Measurements from ENCODE around the gene CTNNA2.
A peak's percentile ranks its signal among the peaks of the same experiment; 100 is the strongest.

Gene CTNNA2

DNA sequence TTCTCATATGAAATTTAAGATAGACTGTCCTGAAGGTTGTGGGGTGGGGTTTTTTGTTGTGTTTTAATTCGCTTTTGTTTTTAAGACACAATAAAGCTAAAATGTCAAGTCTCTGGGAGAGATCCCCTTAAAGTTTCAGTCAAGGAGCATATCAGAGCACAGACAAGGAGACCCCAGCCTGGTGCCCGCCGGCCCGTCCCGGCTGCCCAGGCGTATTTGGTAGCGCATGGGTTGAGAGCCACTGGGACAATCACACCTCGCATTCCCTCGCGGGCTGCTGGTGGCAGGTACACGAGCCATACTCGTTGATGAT lies 789.1 kb downstream of the CTNNA2 start:
- DNase-seq, result no peak

DNA sequence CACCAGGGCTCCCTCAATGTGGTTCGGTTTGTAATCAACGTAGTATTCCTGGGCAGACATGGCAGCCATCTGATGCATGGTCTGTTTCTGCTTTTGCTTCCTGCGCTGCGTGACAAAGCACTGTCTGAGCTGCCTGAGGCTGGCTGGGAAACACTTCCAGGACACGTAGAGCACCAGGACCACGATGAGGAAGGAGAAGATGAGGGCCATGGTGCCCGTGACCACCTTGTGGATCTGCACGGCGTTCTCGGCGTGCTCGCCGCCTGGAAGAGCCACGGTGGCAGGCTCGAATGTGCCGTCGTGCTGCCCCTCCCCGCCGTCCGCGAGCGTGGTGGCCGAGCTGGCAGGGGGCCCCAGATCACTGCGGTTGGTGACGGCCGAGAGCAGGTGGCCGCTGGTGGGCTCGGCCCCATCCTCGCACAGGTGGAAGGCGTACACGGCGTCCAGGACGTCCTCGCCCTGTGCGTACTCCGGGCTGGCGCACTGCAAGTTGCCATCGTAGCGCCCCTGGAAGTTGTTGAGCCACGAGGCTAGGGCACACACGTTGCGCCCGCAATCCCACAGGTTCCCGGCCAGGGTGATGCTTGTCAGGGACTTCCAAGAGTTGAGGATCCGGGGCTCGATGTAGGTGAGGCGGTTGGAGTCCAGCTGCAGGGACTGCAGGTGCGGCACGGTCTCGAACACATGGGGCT lies 789.6 kb downstream of the CTNNA2 start:
- no peak for DNase-seq

DNA sequence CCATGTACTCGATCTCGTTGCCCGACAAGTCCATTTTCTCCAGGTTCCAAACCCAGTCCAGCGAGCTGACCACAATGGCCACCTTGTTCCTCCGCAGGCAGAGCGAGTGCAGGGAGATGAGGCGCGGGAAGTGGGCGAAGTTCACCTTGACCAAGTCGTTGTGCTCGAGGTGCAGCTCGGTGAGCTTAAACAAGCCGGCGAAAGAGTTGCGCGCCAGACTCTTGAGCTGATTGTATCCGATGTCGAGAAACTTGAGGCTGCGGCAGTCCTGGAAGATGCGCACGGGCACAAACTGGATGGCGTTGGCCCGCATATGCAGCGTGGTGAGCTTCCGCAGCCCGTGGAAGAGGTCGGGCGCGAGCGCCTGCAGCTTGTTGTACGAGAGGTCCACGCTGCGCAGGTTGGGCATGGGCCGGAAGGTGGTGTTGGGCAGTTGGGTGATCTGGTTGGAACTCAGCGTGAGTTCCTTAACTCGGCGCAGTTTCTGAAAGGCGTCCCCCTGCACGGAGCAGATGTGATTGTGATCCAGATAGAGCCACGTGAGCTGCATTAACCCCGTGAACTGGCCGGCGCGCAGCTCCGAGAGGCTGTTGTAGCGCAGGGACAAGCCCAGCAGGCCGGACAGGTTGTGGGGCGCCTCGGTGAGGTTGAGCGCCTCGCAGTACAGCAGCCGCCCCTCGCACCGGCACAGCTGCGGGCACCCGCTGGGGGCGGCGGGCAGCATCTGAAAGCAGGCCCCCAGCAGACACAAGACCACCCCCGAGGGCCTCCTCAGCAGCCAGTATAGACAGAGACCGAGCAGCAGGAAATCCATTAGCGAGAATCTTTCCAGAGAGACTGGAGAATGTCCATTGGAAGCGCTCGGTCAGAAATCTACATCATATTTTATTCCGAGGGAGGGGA lies 790.4 kb downstream of the CTNNA2 start:
- DNase-seq, result no peak

DNA sequence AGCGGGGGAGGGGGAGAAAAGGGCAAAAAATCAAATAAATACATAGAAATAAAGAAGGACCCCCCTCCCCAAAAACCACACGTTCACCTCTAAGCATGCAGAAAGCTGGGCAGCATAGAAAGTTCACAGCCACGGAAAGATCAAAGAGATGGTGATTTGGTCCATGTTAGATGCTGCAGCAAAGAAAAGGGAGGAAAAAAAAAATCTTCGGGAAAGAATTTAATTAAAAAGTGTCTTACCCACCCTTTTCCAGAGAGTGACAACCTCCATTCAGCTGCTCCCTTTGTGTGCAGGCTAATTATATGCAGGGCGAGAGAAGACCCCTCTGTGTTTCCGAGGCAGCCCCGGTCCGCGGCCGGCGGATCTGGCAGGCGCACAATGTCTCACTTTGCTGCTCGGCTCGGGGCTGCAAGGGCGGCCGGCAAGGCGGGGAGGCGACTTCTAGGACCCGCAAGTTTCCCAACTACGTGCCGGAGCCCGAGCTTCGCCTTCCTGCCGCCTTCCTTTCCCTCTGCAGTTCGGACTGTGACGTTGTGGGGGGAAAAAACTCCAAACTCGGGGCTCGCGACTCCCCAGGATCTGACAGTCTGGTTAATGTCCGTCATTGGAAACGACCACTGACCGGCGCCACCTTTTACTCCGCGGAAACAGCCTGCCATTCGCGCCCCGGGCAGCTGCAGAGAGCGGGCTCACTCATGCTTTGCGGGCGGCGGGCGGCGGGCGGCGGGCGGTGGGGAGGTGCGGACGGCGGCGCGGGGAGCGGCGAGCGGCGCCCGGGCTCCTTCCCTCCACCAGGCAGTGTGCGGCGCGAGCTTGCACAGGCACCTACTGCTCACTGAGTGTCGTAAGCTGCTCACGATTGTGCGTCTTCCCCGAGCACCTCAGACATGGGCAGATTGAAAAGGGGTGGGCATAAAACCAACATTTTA lies 791.3 kb downstream of the CTNNA2 start, which contains the start of gene LRRTM1:
Gene LRRTM1, minus strand, starts transcription at position 844 of the 929 bp plus-strand sequence. CDS start 933 bp downstream, outside the sequence.
- peak; percentile 21 to 52 for DNase-seq

DNA sequence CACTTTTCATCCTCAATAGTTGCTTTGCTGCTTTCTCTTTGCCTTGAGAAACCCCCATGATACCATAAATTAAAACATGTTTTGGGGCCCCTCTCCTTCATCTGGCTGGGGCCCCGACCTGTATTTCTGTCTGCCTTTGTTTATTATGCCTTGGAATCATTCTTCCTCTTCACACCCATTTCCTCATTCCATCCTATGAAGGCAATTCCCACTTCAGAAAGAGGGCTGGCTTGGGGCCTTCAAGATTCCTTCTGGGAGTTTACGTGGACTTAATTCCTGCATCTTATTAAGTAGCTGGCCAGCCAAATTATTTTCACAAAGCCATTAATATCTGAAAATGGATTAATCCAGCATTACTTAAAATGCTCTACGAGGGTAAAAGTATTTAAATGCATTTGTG lies 798.5 kb downstream of the CTNNA2 start:
- DNase-seq, result no peak

DNA sequence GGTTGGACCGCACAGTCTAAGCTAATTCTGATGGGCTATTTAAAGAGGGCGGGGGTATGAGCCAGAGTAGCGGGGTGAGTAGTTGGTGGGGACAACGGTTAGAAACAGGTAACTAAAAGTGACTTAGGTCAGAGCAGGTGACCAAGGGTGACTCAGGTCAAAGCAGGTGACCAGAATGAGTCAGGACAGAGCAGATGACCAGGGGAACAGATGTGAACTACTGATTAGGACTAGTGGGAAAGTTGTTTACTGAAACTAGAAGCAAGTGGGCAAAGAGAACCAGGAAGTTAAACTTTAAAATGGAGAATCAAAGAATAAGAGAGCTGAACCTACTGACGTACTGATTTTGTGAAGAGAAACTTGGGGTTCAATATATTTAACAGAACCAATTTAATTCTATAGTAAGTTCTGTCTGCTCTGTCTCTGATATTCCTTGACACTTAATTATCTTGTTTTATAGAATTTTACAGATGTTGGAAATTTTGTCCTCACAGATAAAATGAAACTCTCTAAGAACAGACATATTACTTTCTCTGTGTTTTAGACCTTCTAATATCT lies 799.5 kb downstream of the CTNNA2 start:
- DNase-seq, result no peak

DNA sequence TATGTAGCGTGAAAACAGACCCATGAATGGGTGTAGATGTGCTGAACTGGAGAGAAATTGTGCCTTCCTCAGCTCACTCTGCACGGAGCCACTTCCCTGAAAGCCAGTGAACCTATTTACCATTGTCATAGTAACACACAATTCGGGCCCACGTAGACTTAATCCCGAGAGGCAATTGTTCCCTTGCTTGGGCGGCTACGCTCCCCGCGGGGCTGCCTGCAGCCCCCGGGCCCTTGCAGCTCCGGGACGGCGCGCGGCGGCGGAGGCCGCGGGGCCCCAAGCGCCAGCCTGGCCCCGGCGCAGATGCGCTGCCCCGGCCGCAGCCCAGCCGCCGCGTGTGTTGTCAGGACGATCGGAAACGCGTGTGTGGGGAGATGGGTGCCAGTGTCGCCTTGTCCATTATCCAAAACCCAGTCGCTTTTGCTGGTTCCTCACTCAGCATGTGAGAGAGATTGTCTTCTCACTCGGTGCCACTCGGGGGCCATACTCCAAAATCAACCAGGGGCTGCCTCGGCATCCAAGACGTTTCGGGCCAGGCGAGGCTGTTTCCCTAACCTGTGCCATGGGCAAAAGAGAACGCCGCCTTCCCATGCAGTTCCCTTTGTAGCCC lies 809.6 kb downstream of the CTNNA2 start:
- no peak for DNase-seq

DNA sequence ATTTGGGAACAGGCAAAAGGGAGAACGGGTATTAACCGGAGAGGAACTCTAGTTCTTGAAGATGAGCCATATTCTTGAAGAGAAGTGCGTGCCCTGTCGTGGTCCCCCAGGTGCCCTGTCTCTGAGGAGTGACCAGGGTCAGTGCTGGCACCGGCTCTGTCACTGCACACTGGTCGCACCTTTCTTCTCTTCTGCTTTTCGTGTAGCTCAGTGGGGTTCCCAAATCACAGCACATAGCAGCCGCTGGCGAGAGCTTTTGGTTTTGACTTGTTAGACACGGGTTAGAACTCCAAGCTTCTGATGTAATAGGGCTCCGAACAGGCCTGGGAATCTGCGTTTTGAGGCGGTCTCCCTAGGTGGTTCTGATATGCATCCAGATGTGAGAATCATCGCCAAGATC lies 810.1 kb downstream of the CTNNA2 start:
- no peak for DNase-seq

DNA sequence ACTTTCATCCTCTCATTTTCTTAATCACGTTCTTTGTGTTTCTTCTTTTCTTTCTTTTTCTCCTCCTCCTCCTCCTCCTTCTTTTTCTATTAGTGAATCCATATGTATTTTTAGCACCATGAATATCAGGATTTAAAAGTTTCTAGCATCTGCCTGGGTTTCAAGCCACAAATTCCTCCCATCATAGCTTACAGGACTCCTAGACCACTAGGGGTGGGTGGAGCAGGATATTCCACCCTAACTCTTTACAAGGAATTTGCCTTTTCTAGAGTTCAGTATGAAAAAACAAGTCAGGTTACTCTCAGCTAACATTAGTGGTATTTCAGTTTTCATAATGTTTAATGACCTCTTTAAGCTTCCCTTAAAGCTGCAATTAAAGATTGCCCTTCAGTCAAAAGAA lies 810.8 kb downstream of the CTNNA2 start:
- DNase-seq, result no peak

DNA sequence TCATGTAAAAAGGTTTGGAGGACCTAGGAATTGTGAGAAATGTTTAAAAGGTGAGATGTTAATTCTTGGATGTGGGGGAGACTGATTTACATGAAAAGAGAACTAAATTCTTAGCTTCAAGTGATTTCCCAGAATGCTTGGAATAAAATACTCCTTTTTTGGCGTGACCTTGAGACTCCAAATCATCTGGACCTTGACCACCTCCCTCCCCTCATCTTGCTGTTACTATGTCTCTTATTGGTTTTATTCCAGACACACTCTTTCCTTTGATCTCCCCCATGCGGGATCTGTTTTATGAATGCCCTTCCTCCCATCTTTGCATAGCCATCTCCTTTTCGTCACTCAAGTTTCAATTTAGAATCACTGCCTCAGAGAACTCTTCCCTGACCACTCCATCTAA lies 811.7 kb downstream of the CTNNA2 start:
- no peak for DNase-seq

DNA sequence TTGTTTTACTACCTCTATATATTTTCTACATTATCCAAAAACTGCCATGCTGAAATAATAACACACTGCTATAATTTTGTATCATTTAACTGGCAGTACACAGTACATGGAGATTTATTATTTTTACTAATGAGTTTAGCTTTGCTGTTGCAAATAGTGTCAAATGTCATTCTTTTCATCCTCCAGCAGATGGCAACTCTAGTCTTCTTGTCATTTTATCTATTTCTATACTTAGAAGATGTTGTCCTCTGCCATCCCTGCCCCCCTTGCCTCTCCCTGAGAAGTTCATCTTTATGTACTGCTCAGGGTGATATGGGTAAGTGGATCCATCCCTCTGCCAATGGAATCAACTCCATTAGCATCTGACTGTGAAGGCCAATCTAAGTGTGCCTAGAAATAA lies 813.4 kb downstream of the CTNNA2 start:
- peak; percentile 73 to 83 for DNase-seq

DNA sequence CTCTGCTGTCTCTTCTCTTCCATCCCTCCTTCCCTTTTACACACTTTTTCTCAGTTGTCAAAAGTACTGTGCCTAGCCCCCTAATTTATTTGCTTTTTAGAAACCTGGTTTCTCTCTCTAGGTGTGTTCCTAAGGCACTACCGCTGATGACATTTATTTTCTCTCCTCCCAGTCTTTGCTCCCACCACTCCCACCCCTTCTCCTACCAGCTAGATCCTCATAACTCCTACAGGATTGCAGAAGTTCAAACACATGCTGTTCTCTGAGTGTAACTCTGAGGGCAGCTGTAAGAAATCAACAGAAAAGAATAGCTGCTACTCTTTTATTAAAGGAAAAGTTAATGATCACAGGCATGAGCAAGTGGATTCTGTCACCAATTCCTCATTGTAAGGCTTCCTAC lies 814.0 kb downstream of the CTNNA2 start:
- DNase-seq, result no peak

DNA sequence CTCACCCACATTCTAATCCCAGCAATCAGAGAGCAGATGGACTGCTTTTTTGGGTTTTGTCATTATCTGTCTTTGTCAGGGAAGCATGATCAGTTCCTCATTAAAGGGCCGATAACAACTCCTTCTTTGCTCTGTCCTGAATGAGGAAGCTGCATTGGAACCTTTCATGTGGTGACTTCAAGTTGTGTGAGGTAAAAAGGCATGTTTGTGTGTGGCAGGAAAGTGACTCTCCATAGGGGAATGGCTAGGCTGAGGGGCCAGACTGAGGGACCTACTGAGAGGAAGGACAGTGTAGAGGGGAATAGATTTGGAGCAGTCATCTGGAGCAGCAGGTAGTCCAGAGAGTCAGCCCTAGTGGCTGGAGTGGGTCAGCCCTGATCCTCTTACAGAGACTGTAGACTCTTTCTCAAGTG lies 815.3 kb downstream of the CTNNA2 start:
- peak; percentile 22 to 35 for DNase-seq

DNA sequence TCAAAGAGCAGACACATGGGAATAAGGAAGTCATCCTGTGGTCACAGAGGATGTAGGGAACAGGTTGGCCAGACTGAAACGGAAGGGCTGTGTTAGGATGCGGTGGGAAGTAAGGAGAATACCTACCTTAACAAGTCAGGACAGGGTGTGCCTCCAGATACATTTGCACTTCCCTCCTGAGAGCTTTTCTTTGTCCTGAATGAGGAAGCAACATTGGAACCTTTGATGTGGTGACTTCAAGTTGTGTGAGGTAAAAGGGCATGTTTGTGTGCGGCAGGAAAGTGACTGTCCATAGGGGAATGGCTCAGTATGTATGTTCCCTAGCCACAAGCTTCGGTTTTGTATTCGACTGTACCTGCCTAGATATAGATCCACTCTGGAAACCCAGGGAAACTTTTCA lies 816.6 kb downstream of the CTNNA2 start:
- DNase-seq, result no peak

DNA sequence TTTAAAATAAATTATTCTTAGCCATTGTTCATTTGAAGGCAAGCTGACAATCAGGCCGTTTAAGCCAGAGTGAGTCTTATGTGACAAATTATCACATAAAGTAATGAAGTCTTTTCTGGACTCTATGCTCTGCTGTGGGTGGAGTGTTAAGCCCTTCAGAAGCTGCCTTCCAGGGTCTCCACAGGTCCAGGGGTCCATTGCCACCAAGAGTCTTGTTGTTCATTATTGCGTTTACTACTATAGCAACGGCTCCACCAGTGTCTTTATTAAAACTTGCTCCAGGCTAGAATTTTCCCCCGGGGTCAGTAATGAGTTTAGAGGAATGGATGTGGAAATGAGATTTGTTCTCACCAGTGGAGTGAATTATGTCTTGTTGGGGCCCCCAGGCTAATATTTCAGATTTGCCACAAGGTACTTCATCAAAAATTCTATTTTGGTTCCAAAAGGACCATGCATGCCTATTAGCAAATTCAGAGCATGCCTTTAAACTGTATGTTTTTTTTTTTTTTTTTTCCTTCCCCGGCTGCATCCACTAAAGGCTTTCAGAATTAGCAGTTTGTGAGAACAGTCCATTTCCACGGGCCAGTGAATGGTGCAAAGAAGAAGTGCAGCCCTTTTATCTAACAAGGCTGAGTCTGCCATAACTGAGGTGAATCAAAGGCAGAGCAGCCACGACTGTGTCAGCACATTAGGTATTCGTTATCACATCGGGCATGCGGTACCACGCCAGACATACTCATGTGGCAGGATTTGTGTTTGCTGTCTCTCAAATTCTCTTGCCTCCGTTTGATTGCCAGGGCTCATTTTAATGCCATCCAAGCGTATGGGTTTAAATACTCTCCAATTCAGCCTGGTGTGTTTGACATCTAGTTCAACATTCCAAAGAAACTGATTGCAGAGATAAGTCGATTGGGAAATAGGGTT lies 817.9 kb downstream of the CTNNA2 start:
- no peak for DNase-seq

DNA sequence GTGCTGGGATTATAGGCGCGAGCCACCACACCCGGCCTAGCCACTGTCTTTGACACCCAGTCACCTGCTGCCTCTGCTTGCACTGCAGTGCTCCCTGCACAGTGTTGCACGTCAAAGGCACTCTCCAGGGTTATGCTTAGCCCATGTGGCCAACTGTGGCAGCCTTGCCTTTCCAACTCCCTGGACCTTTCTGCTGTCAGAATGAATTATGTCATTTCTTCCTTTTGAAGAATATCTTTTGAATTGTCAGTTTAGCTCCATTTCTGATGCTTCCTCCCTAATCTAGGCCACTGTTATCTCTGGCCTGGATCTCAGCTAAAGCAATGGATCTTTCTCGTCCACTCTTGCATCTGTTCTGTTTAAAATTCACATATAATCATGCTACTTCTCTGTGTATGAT lies 821.0 kb downstream of the CTNNA2 start:
- DNase-seq, result no peak

DNA sequence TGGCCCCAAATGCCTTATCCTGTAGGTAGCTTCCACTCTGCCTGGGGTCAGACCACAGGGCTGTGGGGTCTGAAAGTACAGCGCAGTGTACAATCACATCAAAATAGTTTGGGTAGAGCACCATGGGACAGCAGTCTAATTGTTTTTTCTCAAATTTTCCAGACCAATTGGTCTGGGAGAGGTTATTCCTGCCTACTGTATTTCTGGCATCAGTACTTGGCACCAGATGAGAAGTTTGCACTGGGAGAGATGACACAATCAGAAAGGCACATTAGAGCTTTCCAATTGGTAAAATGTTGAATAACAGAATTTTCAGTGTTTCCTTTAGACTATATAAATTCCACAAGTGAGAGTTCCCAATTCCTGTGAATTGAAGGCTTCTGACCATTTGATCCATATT lies 822.6 kb downstream of the CTNNA2 start:
- DNase-seq, result no peak

DNA sequence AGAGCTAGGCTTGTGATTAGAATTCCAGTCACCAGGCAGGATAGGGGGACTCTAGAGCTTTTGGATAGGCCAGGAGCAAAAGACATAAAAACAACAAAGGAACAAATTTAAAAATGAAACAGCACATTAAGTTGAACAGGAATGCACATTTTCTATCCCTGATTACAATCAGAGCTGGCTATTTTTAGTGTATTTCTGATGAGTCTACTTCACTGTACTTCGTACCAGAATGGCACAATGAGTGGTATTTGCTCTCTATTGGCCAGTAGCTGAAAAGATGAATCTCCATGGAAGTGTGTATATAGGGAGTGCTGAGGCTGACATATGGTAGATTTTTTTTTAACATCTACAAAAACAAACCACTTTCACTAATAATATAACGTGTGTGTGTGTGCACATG lies 825.9 kb downstream of the CTNNA2 start:
- DNase-seq, result peak in 1 of 2 experiments; percentile 8

DNA sequence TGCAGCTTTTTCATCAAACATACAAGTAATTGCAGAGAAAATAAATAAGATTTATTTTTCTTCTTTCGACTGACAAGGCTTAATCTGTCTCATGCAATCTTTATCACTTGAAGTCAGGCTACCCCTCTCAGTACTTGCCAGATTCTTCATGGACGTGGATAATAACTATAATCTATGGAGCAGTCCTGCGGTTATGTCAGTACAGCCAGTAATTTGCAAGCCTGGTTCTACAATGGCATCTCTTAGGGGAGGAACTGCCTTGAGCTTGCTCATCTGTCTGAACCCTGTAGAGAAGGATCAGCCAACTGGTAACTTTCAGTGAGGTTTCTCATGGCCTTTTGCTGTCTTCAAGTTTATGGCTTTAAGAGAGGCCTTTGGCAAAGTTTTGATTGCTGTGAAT lies 827.2 kb downstream of the CTNNA2 start:
- no peak for DNase-seq

DNA sequence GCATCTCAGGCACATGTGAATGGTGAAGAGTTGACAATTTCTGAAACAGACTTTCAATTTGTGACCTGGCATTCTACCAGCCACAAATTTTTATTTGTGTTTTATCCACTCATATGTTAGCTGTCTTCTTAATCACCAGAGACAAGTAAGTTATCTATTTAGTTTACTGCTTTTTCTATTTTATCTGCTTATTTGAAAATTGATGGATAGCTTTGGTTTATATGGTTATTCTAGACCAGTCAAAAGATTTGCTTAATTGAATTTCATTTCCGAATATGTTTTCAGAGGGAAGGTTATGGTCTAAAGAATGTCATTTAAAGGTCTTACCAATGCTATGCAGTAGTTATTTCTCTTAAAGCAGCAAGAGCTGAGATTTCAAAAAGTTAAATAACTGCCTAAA lies 835.2 kb downstream of the CTNNA2 start:
- DNase-seq, result no peak

DNA sequence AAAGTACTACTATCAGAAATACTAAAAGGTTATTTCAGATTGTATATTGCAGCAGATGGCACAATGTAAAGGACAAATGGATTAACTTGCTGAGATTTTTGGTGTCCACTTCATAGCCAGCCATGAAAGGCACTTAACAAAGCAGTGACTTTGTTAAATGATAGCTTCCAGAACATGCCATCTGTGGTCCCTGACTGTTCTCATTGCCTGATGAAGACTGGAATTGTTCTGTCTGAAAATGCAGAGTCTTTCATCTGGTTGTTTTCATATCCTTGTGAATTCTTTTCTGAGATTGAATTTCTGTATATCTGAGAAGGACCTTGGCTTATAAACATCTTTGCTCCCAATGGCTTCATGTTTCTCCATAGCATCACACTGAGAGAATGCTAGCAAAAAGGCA lies 836.1 kb downstream of the CTNNA2 start:
- DNase-seq, result peak; percentile 56 to 91
